Peyer's patch (tissue), 4 donors: ENCODE results near the gene SMARCC2. TPM values are rescaled to one million over a fixed set of nuclear protein-coding genes. Genes with fewer than 3 reads are reported as not detected.

Source experiments
- DNase-seq, 3 donors: peaks; one replicate each; pipeline ENCODE4 v3.0.0-alpha.2; 2017 to 2019
- H3K27ac ChIP-seq, 4 donors: fragments of 200-600 bp; sonication (generic); one replicate each; pipeline ENCODE4 v1.5.1; 2016 to 2019
- H3K27me3 ChIP-seq, 2 donors: fragments of 200-600 bp; sonication (generic); one replicate each; pipeline ENCODE4 v1.5.1; 2019
- H3K36me3 ChIP-seq, 3 donors: fragments of 200-600 bp; sonication (generic); one replicate each; pipeline ENCODE4 v1.5.1; 2016 to 2019
- H3K4me1 ChIP-seq, 4 donors: fragments of 200-600 bp; sonication (generic); one replicate each; pipeline ENCODE4 v1.5.1; 2016 to 2019
- H3K4me3 ChIP-seq, 4 donors: fragments of 200-600 bp; sonication (generic); 1 replicate in 3 of 4; 2 replicates in 1 of 4; pipeline ENCODE4 v1.5.1; 2016 to 2019; ENCODE audit warnings: mild to moderate bottlenecking in 1 of 4
- H3K9me3 ChIP-seq, 4 donors: fragments of 200-600 bp; sonication (generic); one replicate each; pipeline ENCODE4 v1.5.1; 2016 to 2019; ENCODE audit warnings: mild to moderate bottlenecking in 1 of 4
- CTCF ChIP-seq, 6 experiments: fragments of 450-650 bp in 4 of 6; fragments of 200-600 bp in 2 of 6; sonication (generic) in 1 of 6; IDR thresholded peaks; one replicate each; pipeline ENCODE4 v1.5.1; 2017 to 2019; ENCODE audit warnings: antibody characterized with exemption in 6 of 6, mild to moderate bottlenecking in 3 of 6, moderate library complexity in 1 of 6
- POLR2A ChIP-seq, 2 donors: fragments of 450-650 bp; IDR thresholded peaks; one replicate each; pipeline ENCODE4 v1.5.1; 2017; ENCODE audit warnings: antibody characterized with exemption in 2 of 2, mild to moderate bottlenecking in 2 of 2, moderate library complexity in 2 of 2
- total RNA-seq, 4 donors: library from RNA; depleted of rRNA; stranded (reverse); fragments of >200 nt; gene quantifications; one replicate each; pipeline ENCODE4 v1.1.0, GENCODE V29; 2016

SMARCC2 gene
- total RNA-seq, 4 donors from 2014 or later = 85.6 to 299 (median 139) TPM

GRCh38 chr12:56163533-56164344 is 25.5 kb downstream of the SMARCC2 start:
- no peak for DNase-seq
- H3K27me3 ChIP-seq = no peaks in the 10 kb centered on the region
- no peaks in the 10 kb centered on the region for H3K9me3 ChIP-seq
- peaks cover 0 to 93% (median 0%) of the 10 kb centered on the region in 3 donors for H3K36me3 ChIP-seq
- TF ChIP-seq CTCF (IDR thresholded peaks at IDR 0.05) = no peak
- no peak for TF ChIP-seq POLR2A (IDR thresholded peaks at IDR 0.05)
- no peak overlapping the region for H3K4me3 ChIP-seq
- peaks cover 4 to 33% (median 19%) of the 10 kb centered on the region in 4 donors for H3K4me1 ChIP-seq
- no peak overlapping the region for H3K27ac ChIP-seq

- Histone ChIP-seq H3K27ac (peak overlapping the region in 1 of 4 donors; percentile 18), H3K36me3 (peaks cover 0 to 83% (median 0%) of the 10 kb centered on the region in 3 donors), H3K4me3 (no peak overlapping the region), H3K4me1 (peaks cover 4 to 33% (median 19%) of the 10 kb centered on the region in 4 donors), H3K9me3 (no peaks in the 10 kb centered on the region), H3K27me3 (no peaks in the 10 kb centered on the region)
- TF ChIP-seq CTCF (IDR thresholded peaks at IDR 0.05) = no peak
- no peak for TF ChIP-seq POLR2A (IDR thresholded peaks at IDR 0.05)
- DNase-seq = no peak
Measured at GRCh38 chr12:56162468-56163290, 26.6 kb downstream of the SMARCC2 start.

DNA sequence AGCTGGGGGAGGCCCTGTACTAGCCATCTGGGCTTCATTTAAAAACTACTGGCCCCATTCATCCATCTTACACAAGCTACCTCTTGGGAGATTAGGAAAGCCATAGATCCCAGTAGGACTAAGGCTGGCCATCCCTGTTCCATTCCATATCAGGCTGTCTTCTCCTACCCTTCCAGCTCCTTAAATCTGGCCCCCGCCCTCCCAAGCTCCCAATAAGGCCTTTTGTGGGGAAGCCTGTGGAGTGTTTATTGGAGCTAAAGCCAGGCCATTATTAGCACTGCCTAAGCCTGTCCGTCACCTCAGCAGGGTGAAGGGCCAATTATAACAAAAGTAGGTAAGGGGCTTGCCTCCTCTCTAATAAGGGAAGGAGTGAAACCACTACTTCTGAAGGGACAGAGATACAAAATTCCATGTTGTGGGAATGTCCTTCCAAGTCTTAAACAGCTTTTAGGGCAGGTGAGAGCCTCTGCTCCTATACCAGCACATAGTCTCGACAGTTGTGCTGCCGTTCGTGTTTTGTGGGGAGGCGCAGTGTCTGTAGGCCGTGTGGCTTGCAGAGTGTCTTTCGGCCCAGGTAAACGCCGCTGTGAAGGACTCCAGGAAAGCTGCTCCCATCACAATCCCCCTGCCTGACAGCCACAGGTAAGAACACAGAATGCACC is 27.5 kb downstream of the SMARCC2 start:
- Histone ChIP-seq H3K36me3 (peaks cover 0 to 74% (median 0%) of the 10 kb centered on the region in 3 donors), H3K4me3 (peak overlapping the region in 1 of 4 donors; percentile 69), H3K27ac (peak overlapping the region in 2 of 4 donors; percentile 91 to 100), H3K9me3 (no peaks in the 10 kb centered on the region), H3K27me3 (no peaks in the 10 kb centered on the region), H3K4me1 (peaks cover 4 to 36% (median 19%) of the 10 kb centered on the region in 4 donors)
- TF ChIP-seq CTCF (IDR thresholded peaks at IDR 0.05) (no peak), POLR2A (IDR thresholded peaks at IDR 0.05) (no peak)
- DNase-seq = no peak

- no peaks in the 10 kb centered on the region for H3K9me3 ChIP-seq
- no peak for DNase-seq
- peak overlapping the region; percentile 15 to 96 (median 80) for H3K4me3 ChIP-seq
- H3K27ac ChIP-seq = peak overlapping the region; percentile 91 to 100 (median 97)
- TF ChIP-seq POLR2A (IDR thresholded peaks at IDR 0.05) (no peak), CTCF (IDR thresholded peaks at IDR 0.05) (no peak)
- H3K36me3 ChIP-seq = peaks cover 0 to 67% (median 0%) of the 10 kb centered on the region in 3 donors
- peaks cover 4 to 41% (median 19%) of the 10 kb centered on the region in 4 donors for H3K4me1 ChIP-seq
- no peaks in the 10 kb centered on the region for H3K27me3 ChIP-seq
Measured at GRCh38 chr12:56160894-56161689, 28.2 kb downstream of the SMARCC2 start.
